SW 1271 (cell line): Measurements from ENCODE around the gene KLF13.

Experiments used
- DNase-seq, 2 experiments: peaks; one replicate each; lab custom pipeline; 2025; lab: John Stamatoyannopoulos, UW

KLF13 gene

DNA sequence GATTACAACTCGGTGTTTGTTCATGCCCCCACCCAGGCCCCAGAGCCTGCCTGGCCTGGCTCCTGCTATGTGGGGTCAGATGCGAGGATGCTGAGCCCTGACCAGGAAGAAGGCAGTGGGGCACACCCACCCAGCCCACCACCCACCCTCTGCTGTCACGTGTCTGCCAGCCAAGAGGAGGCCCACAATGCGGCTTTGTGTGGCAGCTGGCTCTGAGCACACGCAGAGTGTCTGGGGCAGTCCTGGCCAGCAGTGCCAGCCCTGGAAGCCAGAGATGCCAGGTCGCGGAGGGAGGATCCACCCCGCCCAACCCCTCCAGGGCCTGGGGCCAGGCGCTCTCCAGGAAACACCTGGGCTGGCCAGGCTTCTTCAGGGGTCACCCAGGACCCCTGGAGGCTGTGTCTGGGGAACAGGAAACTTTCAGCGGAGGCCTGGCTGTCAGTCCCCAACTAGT is 26.4 kb upstream of the KLF13 start:
- DNase-seq, result no peak

DNA sequence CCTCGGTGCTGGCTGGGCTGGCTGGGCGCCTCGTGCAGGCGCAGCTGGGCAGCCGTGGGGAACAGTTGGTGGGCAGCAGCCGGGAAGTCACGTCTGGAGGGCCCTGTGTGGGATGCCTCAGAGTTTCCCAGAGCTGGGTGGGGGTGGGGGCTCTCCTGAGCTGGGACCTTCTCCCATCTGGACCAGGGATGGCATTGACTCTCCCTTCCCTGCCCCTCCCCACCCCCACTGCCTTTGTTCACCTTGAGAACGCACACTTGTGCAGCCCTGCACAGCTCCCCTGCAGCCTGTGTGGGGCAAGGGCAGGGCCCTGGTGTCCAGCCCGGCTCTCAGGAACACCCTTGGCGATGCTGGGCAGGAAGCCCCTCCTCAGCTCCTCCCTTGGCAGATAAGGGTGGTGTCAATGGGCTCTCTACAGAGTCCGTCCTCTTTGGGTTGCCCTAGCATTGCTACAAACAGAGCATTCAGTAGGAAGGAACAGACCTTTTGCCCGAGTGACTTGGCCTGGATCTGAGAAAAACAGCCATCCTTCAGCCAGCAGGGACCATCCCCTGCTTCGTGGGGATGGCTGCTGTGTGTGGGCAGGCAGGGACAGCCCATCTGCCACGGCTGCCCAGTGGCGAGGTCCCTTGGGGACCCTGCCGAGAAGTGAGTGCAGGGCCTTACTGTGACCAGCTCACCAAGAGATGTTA is 25.5 kb upstream of the KLF13 start:
- DNase-seq, result no peak

DNA sequence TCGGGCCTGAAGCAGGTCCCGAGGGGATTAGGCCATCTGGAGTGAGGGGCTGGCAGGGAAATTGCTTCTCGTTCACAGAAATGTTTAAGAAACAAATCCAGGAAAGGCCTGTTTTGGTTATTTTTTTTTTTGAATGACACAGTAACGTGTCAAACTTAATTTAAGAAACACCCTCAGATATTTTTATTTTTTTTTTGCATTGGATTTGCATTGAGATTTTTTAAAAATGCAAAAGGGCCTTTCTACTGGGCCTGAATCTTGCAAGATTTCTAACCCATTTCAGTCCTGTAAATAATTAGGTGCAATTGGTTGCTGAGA is 25.0 kb upstream of the KLF13 start:
- DNase-seq, result no peak

DNA sequence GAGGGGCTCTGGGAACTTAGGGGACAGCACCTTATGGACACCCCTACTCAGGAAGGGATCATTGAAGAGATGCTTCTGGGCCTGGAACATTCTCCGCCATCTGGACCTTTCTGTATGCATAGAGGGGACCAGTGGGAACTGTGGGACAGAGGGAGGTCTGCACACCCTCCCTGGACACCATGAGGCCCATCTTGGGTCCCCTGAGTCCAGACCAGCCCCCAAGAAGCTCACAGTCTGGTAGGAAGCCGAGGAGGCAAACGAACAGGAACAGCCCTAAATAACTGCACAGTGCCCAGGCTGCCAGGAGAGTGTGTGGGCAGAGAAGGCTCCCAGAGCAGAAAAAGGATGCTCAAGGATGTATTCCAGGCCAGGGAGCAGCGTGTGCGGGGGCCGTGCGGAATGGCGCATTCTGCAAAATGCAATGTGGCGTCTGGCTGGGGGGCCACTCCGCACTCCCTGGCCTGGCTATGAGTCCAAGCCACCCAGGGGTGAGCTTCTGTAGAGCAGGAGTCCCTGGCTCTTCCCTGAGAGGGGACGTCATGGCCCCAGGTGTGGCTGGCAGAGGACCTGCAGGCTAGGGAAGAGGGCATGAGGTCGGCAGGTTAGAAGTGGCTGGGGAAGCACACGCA is 24.5 kb upstream of the KLF13 start:
- DNase-seq, result no peak

DNA sequence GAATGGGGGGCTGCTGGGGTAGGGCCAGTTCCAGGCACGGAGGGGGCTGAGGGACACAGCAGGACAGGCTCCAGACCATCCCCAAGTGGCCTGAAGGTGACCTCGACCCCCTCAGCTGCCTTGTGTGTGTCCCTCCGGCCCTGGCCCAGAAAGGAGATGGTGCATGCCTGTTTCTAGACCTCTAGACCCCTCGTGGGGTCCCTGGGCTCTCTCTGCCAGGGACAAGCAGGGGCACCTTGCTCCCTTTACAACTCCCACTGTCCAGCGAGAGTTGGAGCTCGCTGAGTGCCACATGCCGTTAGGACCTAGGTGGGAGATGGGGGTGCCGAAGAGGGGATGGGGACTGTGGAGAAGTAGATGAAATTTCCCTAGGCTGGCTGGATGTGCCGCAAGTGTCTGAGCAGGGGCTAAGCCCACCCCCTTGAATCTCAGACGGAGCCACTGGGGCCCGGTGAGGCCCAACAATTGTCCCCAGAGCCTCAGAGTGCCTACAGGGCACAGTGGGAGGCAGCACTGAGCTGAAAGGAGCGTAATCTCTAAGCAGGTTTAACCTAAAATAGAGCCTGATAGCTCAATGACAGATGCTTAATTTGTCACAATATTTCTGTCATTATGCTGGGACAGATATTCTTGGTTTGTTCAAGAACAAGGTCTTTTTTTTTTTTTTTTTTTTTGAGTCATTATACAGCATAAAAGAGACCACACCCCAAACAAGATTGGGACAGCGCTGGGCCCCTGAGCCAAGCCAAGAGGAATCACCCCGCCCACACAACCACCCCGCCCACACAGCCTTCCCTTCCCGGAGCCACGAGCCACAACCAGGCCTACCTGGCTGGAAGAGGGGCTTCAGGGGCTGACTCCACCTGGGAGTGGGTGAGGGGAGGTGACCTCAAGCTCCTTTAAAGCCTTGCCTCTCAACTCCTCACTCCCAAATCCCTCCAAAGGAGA is 23.6 kb upstream of the KLF13 start:
- no peak for DNase-seq

DNA sequence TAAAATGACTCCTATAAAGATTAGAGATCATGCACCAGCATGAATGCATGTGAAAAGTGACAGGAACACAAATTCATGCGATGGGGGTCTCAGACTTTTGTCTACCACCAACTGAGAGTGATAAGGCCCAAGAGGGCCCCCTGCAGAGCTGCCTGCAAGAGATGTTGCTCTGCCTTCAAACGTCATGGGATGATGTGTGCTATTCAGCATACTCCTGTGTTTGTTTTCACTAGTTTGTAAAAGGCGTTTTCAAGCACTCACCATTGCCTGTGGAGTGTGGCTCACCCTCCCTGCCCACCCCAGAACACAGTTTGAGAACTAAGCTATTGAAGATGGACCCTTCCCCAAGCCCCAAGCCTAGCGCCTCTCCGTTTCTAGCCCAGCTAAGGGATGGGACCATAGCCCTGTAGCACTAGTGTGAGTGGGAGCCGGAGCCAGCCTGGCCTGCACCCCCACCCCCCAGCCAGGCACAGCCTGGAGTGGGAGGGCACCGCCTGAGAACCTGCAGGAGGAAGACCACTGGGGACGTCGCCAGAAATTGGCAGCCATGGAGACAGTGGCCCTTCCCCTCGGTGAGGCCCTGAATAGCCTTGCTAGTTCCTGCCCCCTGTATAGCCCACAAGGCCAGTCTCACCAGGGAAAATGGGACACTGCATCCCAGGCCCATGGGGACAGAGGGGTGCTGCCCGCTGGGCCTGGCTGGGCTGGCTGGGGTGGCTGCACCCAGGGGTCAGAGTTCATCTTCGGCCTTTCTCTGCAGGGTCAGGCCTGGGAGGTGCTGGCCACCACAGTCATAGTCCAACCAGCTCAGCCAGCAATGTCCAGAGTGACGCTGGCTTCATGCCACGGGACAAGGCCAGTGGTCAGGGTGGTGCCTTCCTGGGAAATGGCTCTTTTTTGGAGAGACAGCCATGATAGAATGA is 22.6 kb upstream of the KLF13 start:
- DNase-seq, result no peak

DNA sequence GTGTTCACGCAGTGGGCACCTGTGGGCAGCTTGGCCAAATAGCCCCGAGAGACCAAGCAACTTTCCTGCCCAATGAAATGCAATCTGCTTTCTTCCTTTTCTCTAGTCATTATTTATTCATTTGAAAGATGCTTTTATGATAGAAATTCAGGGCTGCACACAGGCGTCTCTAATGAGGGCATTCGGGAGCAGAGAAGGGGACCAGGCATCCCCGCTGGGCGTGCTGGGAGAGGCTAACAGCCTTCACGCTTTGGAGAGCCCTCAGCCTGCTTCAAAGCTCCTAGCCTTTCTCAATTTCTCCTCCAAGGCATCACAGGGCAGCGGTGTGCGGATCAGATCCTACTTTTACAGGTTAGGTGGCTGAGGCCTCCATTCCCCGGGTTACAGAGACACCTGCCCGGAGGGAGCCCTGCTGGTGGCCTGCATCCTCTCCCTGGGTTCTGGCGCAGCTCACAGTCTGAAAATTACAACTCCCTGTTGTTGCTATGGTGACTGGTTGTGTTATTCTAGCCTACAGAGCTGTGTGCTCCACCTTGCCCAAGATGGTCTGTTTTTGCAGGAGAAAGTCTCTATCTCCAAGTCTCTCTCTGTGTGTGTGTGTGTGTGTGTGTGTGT is 21.8 kb upstream of the KLF13 start:
- DNase-seq, result no peak

DNA sequence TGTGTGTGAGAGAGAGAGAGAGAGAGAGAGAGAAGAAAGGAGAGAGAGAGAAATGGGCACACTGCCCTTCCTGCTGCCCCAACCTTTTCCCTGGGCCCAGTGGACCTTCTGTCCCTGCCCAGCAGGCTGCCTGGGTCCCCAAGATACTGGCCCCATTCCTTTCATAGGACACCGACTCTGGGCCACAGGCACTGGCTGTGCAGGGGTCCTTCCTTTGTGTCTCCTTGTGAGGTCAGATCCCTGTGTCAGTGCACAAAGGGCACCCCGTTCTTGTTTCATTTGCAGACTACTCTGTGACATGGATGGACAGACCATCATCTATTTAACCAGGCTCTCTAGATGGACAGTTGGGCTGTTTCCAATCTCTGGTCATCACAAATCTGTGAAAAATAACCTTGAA is 21.3 kb upstream of the KLF13 start:
- no peak for DNase-seq

DNA sequence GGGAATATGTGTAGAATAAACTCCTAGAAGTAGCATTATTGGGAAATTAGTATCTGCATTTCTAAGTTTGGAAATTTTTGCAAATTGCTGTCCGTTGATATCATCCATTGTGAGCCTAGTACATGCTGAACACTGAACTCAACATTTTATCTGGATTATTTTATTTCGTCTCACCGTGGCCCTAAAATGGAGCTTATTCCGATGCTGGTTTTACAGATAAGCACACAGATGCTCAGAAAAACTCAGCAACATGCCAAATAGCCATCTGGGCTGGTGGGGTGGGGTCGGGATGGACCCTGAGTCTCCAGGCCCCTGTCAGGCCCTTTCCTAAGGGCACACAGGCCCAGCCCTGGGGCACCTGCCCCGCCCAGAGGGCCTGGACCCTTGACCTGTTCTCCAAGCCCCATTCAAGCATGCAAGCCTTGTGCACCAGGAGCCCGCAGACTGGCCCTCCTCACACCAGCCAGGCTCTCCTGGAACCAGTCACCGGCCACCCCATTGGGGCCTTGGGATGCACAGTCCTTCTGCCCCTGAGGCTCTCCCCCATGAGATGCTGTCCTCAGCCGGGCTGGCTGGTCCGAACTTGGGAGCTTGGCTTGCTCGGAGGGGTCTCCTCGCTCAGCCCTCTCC is 20.7 kb upstream of the KLF13 start:
- no peak for DNase-seq

DNA sequence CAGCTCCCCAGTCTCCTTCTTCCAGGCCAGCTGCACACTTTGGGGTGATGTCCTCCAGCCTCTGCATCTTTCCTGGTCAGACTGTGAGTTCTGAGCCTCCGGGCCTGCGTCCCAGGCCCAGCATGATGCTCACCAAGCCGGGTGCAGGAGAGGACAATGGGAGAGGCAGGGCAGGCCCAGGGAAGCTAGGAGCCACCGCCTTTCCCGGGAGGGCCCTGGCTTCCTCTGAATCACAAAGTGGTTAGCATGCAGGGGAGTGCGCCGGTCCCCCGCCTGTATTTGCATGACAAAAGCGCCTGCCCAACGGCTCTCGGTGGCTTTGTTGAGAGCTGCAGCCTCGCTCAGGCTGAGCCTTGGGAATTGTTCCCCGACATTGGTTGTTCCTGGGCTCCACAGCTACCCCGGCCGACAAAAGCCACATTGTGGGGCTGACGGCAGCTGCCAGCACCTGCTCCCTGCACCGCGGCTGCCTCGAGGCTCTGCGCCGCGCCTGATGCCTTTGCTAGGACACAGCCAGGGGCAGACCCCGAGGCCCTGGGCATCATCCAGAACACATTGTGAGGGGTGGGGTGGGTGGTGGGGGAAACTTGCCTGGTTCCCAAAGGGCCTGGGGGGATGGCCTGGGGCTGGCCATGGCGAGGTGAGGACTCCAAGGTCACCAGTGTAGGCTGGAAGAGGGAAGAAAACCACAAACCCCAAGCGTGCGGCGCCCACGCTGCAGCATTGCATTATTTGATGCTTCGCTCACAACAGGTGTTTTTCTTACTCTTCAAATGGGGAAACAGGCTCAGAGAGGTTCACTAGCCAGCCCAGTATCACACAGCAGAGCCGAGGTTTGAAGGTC is 20.0 kb upstream of the KLF13 start:
- no peak for DNase-seq

DNA sequence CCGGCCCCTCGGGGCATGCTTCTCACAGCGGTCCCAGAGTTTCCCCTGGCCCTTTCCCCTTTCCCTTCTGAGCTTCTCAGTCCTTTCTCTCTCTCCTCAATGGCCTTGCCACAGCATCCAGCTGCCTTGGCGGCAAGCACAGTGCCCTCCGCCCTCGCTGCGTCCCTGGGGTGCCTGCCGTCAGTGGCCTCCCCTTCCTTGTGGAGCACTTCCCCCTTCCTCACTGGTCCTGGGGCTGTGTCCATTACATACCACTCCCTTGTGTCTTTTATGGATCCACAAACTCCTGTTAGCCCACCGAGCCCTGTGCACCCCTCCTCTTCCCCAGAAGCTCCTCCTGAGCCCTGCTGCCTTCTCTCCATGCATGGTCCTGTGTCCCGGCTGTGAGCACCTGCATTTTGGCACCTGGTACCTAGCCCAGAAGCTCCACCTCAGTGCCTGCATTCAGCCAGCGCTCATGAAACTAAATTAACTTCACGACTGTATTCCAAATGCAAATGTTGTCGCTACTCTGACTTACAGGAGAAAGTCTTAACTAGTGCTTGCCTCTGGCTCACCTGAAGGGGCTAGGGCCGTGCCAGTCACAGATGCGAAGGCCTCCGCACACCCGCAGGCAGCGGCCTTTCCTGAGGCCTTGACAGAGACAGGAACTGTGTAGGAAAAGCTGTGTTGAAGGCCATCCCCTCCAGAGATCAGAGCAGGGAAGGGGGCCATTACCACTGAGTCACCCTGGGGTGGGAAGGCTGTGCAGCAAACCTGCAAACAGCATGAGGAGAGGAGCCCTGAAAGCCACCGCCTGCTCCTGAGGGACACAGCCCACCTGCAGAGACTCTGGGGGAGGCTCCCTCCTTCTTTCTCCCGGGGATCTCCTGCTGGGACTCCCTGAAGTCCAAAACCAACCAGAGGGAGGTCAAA is 19.1 kb upstream of the KLF13 start:
- no peak for DNase-seq

DNA sequence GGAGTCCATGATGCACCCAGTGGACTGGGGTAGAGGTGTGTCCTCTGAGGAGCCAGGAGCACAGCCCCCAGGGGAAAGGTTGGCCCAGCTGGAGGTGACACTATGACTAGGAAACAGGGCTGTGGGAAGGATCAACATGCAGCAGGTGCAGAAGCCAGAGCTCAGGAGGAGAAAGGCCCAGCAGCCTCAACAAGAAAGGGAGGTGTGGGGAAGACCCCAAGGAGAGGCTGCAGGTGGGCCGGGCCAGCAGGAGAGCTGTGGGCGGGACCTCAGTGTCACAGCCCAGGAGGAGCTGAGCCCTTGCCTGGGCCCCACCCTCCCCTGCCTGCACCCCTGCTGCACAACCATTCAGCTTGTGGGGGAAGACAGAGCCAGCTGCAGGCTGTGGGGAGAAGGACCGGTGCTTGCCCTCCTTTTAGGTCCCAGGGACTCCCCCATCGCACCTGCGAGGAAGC is 18.4 kb upstream of the KLF13 start:
- no peak for DNase-seq

DNA sequence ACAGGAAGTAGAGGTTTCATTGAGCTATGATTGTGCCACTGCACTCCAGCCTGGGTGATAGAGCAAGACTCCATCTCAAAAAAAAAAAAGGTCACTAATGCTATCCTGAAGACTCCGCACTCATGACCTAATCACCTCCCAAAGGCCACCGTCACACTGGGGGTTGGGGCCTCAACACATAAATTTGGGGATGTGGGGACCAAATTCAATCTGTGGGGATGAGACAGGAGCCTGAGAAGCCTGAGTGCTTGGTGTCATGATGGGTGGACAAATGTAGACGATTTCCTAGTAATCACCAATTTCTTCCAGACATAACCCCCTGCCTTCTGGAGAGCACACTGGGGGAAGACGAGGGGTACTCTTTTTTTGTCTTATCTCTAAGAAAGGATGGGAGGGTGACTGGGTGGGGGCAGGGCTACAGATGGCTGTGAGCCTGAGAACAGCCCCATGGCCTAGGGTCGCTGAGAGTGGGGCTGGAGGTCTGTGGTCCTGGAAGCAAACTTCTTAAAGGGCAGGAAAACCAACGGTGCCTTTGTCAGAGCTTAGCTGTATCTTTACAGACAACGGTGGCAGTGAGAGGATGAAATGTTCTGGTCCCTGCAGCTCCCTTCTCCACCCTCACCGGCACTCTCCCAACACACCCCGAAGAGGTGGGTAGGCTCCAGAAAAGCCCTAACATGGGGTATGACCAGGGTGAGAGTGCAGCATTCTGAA is 16.6 kb upstream of the KLF13 start:
- DNase-seq, result no peak

DNA sequence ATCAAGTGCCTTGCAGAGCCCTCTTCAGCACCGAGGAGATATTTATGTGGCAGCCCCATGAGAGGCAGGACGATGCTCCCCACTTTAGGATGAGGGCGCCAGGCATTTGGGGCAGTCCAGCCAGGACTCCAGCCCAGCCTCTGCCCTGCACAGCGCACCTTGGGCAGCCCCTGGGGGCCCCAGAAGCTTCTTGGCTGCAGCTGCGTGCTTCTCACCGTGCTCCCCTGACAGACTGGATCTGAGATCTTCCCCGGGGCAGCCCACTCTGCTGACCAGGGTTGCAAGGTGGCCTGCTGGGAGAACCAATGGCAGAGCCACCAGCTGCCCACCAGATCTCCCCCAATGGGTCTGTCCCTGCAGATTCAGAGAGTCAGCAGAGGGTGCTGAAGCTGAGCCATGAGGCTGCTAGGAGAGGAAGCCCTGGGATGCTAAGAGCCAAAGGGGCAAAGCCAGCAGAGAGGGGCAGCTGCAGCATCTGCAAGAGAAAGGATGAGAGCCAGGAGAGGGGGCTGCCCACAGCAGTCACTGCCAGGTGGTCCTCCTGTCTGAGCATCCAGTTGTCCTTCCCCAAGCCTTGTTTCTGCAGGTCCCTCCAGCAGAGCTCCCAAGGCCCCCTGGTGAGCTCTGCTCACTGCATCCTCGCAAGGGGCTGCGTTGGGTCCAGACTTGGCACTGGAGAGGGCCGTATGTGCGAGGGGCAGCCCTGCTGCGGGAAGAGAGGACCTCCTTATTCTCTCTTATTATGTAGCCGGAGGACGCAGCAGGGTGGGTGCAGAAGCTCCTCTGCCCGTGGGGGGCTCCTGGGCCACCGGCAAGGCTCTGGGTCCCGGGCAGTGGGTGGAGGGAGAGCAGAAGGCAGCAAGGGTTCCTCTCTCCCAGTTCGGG is 14.7 kb upstream of the KLF13 start:
- no peak for DNase-seq

DNA sequence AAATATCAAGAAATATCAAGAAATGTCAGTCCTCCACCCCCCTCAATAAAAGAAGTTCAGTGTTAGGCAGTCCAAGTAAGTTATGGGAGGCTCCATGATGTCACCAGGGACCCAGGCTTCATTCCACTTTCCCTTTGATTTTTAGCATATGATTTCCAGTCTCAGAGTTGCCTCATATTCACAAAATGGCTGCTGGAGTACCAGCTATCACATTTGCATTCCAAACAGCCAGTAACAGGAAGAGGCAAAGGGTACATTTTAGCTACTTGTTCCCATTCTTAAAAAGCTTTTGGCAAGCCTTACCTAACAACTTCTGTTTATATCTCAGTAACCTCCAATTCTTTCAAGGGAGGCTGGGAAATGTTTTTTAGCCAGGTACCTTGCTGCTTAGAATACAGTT is 13.4 kb upstream of the KLF13 start:
- no peak for DNase-seq

DNA sequence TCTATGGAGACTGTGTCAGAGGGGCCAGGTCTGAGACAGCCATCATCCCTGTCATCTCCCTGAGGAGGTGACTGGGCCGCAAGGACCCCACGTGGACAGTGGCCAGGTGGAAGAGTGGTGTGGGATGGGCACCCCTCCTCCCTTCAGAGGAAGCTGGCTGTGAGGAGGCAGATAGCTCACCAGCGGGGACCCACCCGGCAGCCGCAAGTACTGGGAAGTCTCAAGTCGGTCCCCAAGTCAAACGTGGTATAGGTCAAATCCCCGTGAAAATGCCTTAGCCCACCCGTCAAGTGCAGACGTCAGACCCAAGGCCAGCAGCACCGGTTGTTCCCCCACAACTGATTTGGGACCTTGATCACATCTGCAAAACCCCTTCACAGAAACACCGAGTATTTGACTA is 12.3 kb upstream of the KLF13 start:
- DNase-seq, result no peak

DNA sequence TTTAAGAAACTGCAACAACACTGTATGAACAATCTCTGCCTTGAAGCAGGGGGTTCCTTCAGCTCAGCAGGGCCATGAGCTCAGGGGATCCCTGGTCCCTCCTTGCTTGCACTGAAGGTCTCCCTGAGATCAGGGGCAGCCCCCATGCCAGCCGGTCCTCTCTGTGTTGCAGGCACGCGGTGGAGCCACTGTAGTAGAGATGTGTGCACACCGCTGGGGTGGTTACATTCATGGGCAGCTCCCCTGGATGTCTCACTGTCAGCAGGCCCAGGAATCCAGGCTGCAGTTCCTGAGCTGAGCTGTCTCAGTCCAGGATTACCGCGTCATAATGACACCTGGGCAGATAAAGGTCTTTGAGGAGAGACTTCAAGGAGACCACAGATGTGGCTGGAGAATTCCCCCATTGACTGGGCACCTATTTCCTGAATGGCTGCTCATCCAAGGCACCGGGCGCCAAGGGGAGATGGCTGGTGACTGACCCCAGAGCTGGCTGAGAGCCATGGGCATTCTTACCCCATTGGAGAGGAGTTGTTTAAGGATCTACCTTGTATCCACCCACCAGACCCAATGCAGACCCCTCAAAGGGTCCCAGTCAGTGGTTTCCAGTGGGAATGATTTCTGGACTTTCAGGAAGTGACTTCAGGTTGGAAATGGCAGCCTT is 10.4 kb upstream of the KLF13 start:
- no peak for DNase-seq
